ENCODE data around the gene SLC14A1. TPM values are rescaled to one million over a fixed set of nuclear protein-coding genes. Genes with fewer than 3 reads are reported as not detected.

The SLC14A1 gene
- total and polyA plus RNA-seq, 2 of the 13 experiments (the other 11 are each of a cell fraction or from before 2014, with no cell fraction given): not detected

DNA sequence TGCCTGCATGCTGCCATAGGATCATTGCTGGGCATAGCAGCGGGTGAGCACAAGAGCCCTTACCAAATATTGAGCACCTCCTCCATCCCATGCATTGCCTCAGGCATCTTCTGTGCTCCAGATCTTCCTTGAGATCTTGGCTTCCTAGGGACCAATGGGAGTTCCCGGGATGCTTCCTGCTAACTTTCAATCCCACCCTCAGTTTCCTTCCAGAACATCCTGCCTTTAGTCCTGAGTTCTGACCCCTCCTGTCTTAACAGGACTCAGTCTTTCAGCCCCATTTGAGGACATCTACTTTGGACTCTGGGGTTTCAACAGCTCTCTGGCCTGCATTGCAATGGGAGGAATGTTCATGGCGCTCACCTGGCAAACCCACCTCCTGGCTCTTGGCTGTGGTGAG, 15.3 kb downstream of the SLC14A1 start:
- 46% methylated on average over 2 of the region's 3 CpGs for WGBS (ENCODE audit: low lambda C conversion rate)

More for the DNA sequence above, 15.3 kb downstream of the SLC14A1 start:
- intact Hi-C loops (cut with micrococcal nuclease; ENCODE audit: unreplicated experiment): no loop called here
- no peaks in the 10 kb centered on the region for H3K36me3 ChIP-seq (replicated peaks in 1 of 2; ENCODE audit: control insufficient read depth in 1 of 2, insufficient read depth in 2 of 2, low read length in 2 of 2)
- H3K4me1 ChIP-seq (ENCODE audit: insufficient read depth, low read length): no peaks in the 10 kb centered on the region
- ATAC-seq (no peak), FAIRE-seq (no peak), DNase-seq (ENCODE audit: low spot score) (no peak)
- no peak overlapping the region for H3K9ac ChIP-seq (ENCODE audit: insufficient read depth, low read depth, low read length)
- in situ Hi-C loops (cut with HindIII; ENCODE audit: extremely low pct_ligation_motif_present, low pct_unique_long_range_greater_than_20kb): no loop called here
- H3K4me2 ChIP-seq (ENCODE audit: low read depth, low read length): no peak overlapping the region
- POLR2A ChIA-PET: no interaction called here
- H3K9me3 ChIP-seq (ENCODE audit: low read length): no peaks in the 10 kb centered on the region
- TF ChIP-seq ZFP62 (CRISPR knock-in tag; IDR thresholded peaks at IDR 0.05): no peak
- no peak for TF ChIP-seq ZNF552 (CRISPR knock-in tag; IDR thresholded peaks at IDR 0.05; ENCODE audit: borderline replicate concordance)
- no peak for TF ChIP-seq ARNTL (CRISPR knock-in tag; IDR thresholded peaks at IDR 0.05)
- no peak for TF ChIP-seq ZNF616 (CRISPR knock-in tag; IDR thresholded peaks at IDR 0.05; ENCODE audit: low read depth)
- TF ChIP-seq SOX6 (IDR thresholded peaks at IDR 0.05): no peak
- no peak for TF ChIP-seq SOX6 (CRISPR knock-in tag; IDR thresholded peaks at IDR 0.05)
- TF ChIP-seq ZSCAN22 (CRISPR knock-in tag; IDR thresholded peaks at IDR 0.05): no peak
- TF ChIP-seq, protein P1, sequence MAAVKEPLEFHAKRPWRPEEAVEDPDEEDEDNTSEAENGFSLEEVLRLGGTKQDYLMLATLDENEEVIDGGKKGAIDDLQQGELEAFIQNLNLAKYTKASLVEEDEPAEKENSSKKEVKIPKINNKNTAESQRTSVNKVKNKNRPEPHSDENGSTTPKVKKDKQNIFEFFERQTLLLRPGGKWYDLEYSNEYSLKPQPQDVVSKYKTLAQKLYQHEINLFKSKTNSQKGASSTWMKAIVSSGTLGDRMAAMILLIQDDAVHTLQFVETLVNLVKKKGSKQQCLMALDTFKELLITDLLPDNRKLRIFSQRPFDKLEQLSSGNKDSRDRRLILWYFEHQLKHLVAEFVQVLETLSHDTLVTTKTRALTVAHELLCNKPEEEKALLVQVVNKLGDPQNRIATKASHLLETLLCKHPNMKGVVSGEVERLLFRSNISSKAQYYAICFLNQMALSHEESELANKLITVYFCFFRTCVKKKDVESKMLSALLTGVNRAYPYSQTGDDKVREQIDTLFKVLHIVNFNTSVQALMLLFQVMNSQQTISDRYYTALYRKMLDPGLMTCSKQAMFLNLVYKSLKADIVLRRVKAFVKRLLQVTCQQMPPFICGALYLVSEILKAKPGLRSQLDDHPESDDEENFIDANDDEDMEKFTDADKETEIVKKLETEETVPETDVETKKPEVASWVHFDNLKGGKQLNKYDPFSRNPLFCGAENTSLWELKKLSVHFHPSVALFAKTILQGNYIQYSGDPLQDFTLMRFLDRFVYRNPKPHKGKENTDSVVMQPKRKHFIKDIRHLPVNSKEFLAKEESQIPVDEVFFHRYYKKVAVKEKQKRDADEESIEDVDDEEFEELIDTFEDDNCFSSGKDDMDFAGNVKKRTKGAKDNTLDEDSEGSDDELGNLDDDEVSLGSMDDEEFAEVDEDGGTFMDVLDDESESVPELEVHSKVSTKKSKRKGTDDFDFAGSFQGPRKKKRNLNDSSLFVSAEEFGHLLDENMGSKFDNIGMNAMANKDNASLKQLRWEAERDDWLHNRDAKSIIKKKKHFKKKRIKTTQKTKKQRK (IDR thresholded peaks at IDR 0.05; ENCODE audit: low read length): no peak
- TF ChIP-seq ZNF256 (CRISPR knock-in tag; conservative IDR thresholded peaks at IDR 0.05): no peak
- TF ChIP-seq, protein P2, sequence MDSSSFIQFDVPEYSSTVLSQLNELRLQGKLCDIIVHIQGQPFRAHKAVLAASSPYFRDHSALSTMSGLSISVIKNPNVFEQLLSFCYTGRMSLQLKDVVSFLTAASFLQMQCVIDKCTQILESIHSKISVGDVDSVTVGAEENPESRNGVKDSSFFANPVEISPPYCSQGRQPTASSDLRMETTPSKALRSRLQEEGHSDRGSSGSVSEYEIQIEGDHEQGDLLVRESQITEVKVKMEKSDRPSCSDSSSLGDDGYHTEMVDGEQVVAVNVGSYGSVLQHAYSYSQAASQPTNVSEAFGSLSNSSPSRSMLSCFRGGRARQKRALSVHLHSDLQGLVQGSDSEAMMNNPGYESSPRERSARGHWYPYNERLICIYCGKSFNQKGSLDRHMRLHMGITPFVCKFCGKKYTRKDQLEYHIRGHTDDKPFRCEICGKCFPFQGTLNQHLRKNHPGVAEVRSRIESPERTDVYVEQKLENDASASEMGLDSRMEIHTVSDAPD (CRISPR knock-in tag; IDR thresholded peaks at IDR 0.05): no peak
- TF ChIP-seq KLF9 (CRISPR knock-in tag; IDR thresholded peaks at IDR 0.05; ENCODE audit: low read depth): no peak
- TF ChIP-seq, protein P3, sequence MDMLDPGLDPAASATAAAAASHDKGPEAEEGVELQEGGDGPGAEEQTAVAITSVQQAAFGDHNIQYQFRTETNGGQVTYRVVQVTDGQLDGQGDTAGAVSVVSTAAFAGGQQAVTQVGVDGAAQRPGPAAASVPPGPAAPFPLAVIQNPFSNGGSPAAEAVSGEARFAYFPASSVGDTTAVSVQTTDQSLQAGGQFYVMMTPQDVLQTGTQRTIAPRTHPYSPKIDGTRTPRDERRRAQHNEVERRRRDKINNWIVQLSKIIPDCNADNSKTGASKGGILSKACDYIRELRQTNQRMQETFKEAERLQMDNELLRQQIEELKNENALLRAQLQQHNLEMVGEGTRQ (IDR thresholded peaks at IDR 0.05; ENCODE audit: low read depth, low read length): no peak
- TF ChIP-seq, protein P3 (CRISPR knock-in tag; IDR thresholded peaks at IDR 0.05; ENCODE audit: borderline replicate concordance): no peak
- TF ChIP-seq, protein P4, sequence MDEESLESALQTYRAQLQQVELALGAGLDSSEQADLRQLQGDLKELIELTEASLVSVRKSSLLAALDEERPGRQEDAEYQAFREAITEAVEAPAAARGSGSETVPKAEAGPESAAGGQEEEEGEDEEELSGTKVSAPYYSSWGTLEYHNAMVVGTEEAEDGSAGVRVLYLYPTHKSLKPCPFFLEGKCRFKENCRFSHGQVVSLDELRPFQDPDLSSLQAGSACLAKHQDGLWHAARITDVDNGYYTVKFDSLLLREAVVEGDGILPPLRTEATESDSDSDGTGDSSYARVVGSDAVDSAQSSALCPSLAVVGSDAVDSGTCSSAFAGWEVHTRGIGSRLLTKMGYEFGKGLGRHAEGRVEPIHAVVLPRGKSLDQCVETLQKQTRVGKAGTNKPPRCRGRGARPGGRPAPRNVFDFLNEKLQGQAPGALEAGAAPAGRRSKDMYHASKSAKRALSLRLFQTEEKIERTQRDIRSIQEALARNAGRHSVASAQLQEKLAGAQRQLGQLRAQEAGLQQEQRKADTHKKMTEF (CRISPR knock-in tag; IDR thresholded peaks at IDR 0.05): no peak
- no peak for TF ChIP-seq SRSF4 (IDR thresholded peaks at IDR 0.05; ENCODE audit: low read depth, low read length, poor library complexity, severe bottlenecking)
- TF ChIP-seq TOPORS (CRISPR knock-in tag; IDR thresholded peaks at IDR 0.05): no peak
- no peak for TF ChIP-seq ELF1 (CRISPR knock-in tag; IDR thresholded peaks at IDR 0.05)
- H4K20me1 ChIP-seq (ENCODE audit: insufficient read depth, low read length): no peaks in the 10 kb centered on the region
- no peaks in the 10 kb centered on the region; a peak in 1 of 5 replicates for H3K27me3 ChIP-seq (ENCODE audit: control insufficient read depth in 1 of 2, insufficient read depth in 2 of 2, low read length in 2 of 2)
- no peak overlapping the region for H3K4me3 ChIP-seq (replicated peaks in 1 of 3; ENCODE audit: insufficient read depth in 1 of 3, low read depth in 2 of 3, low read length in 3 of 3)
- BruUV-seq (replicated peaks): no TSS peak
- CTCF ChIA-PET (ENCODE audit: low intra/inter-chr PET ratio, low total read pairs): no interaction called here
- H3K27ac ChIP-seq (ENCODE audit: extremely low read length, insufficient read depth, low read length): no peak overlapping the region
- H2AFZ ChIP-seq (ENCODE audit: low read length): no peak overlapping the region
- H3K79me2 ChIP-seq (ENCODE audit: insufficient read depth, low read length): no peaks in the 10 kb centered on the region

Measured in HepG2 (cell line).